Measurements from ENCODE around the gene GABRB2.

DNA sequence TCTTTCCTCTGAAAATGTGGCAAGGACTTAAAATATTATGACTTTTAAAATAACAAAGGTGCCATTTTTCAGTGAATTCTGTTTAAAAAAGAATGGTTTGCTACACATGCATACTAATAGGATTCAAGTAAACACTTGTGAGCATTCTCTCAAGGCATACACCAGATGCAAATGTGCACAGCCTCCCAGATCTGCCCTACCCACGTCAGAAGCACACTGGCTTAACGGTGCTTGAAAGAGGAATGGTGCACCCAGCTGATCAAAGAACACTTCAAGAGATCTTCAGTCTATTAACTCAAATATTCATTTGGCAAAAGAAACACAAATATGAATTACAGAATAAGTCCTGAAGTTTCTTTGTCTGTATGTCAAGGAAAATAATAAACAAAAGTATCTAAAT, 15.8 kb downstream of the GABRB2 start:
- TF ChIP-seq, protein P1, sequence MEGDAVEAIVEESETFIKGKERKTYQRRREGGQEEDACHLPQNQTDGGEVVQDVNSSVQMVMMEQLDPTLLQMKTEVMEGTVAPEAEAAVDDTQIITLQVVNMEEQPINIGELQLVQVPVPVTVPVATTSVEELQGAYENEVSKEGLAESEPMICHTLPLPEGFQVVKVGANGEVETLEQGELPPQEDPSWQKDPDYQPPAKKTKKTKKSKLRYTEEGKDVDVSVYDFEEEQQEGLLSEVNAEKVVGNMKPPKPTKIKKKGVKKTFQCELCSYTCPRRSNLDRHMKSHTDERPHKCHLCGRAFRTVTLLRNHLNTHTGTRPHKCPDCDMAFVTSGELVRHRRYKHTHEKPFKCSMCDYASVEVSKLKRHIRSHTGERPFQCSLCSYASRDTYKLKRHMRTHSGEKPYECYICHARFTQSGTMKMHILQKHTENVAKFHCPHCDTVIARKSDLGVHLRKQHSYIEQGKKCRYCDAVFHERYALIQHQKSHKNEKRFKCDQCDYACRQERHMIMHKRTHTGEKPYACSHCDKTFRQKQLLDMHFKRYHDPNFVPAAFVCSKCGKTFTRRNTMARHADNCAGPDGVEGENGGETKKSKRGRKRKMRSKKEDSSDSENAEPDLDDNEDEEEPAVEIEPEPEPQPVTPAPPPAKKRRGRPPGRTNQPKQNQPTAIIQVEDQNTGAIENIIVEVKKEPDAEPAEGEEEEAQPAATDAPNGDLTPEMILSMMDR (IDR thresholded peaks at IDR 0.05; ENCODE audit: low read length), result no peak
- no peak for TF ChIP-seq EZH2 (IDR thresholded peaks at IDR 0.05; ENCODE audit: borderline replicate concordance, low read length)
